Activated naive CD8-positive, alpha-beta T cell treated with anti-CD3 and anti-CD28 coated beads for 36 hours (primary cell): ENCODE data around the gene DMGDH. TPM values are rescaled to one million over a fixed set of nuclear protein-coding genes. Genes with fewer than 3 reads are reported as not detected.
A peak's percentile ranks its signal among the peaks of the same experiment; 100 is the strongest.

Experiments
- DNase-seq: peaks from one replicate; pipeline ENCODE4 v3.0.0; 2021
- H3K27ac Mint-ChIP-seq: one replicate; pipeline ENCODE4 v1.8.0; 2022; ENCODE audit warnings: mild to moderate bottlenecking, moderate library complexity, mixed read lengths
- H3K27me3 Mint-ChIP-seq: one replicate; pipeline ENCODE4 v1.8.0; 2022; ENCODE audit warnings: mild to moderate bottlenecking, mixed read lengths
- H3K36me3 Mint-ChIP-seq: one replicate; pipeline ENCODE4 v1.8.0; 2021; ENCODE audit warnings: mild to moderate bottlenecking, mixed read lengths
- H3K4me1 Mint-ChIP-seq: one replicate; pipeline ENCODE4 v1.8.0; 2021; ENCODE audit warnings: mixed read lengths
- H3K4me3 Mint-ChIP-seq: one replicate; pipeline ENCODE4 v1.8.0; 2022; ENCODE audit warnings: mild to moderate bottlenecking, moderate library complexity, mixed read lengths
- H3K9me3 Mint-ChIP-seq: one replicate; pipeline ENCODE4 v1.8.0; 2022; ENCODE audit warnings: mixed read lengths
- total RNA-seq, 2 experiments: library from RNA; stranded (reverse); gene quantifications; one replicate each; pipeline ENCODE4 v1.2.3, GENCODE V29; 2021

The DMGDH gene
- total RNA-seq, 2 experiments from 2014 or later = not detected

- DNase-seq = no peak
- no peaks in the 10 kb centered on the region for H3K4me1 Mint-ChIP-seq
- no peak overlapping the region for H3K27ac Mint-ChIP-seq
- H3K4me3 Mint-ChIP-seq = no peak overlapping the region
- no peaks in the 10 kb centered on the region for H3K9me3 Mint-ChIP-seq
- no peaks in the 10 kb centered on the region for H3K36me3 Mint-ChIP-seq
- H3K27me3 Mint-ChIP-seq = no peaks in the 10 kb centered on the region
Measured at GRCh38 chr5:79035237-79035636, 34.2 kb downstream of the DMGDH start.

DNA sequence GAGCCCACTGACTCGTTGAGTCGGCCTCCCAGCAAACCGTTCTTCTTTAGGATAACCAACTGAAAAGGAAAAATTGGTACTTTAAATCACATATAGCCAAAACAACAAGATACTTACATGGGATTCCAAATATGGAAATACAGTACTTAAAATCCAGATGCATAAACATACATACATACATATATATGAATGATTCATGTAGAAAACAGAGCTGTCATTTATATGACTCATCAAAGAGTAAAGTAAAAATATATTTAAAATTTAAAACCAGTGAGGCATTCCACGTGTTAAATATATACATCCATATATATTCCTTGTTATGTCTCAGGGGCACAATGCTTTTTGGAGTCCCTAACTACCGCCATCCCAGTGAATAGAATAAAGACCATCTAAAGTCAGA, 36.7 kb downstream of the DMGDH start:
- Mint-ChIP-seq H3K36me3 (no peaks in the 10 kb centered on the region), H3K4me3 (no peak overlapping the region), H3K27me3 (no peaks in the 10 kb centered on the region), H3K9me3 (no peaks in the 10 kb centered on the region), H3K27ac (no peak overlapping the region), H3K4me1 (no peaks in the 10 kb centered on the region)
- no peak for DNase-seq

DNA sequence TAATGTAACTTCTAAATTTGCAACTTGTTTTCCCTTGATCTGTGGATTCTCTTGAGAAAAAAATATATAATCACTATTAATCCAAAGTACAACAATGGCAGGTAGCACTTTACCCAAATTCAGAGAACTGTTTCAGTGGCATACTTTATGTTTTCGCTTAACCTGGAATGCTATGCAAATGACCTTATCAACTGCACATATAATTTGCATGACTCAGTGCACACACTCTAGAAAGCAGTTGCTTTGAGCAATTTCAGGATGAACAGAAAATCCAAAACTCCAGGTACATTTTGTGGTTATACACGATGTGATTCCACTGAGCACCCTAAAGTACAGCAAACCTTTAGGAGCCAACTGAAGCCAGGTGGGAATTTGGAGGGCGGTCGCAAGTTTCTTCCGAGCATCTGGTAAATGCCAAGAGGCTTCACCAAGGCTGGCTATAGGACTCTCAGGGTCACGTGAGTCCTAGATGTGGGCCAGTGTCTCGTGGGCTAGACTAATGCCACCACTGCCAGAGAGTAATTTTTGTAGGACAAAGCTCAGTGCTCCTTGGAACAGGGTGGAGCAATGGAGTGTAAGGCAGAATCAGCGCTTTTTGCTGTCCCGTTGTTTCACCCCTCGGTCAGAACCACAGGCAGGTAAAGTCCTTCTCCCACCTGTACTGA, 37.3 kb downstream of the DMGDH start:
- no peaks in the 10 kb centered on the region for H3K4me1 Mint-ChIP-seq
- no peak for DNase-seq
- H3K27me3 Mint-ChIP-seq = no peaks in the 10 kb centered on the region
- no peaks in the 10 kb centered on the region for H3K9me3 Mint-ChIP-seq
- H3K36me3 Mint-ChIP-seq = no peaks in the 10 kb centered on the region
- H3K4me3 Mint-ChIP-seq = no peak overlapping the region
- H3K27ac Mint-ChIP-seq = no peak overlapping the region

- Mint-ChIP-seq H3K36me3 (no peaks in the 10 kb centered on the region), H3K27me3 (no peaks in the 10 kb centered on the region), H3K4me3 (no peak overlapping the region), H3K27ac (no peak overlapping the region), H3K4me1 (no peaks in the 10 kb centered on the region), H3K9me3 (no peaks in the 10 kb centered on the region)
- no peak for DNase-seq
Measured at GRCh38 chr5:79031485-79031867, 38.0 kb downstream of the DMGDH start.

DNA sequence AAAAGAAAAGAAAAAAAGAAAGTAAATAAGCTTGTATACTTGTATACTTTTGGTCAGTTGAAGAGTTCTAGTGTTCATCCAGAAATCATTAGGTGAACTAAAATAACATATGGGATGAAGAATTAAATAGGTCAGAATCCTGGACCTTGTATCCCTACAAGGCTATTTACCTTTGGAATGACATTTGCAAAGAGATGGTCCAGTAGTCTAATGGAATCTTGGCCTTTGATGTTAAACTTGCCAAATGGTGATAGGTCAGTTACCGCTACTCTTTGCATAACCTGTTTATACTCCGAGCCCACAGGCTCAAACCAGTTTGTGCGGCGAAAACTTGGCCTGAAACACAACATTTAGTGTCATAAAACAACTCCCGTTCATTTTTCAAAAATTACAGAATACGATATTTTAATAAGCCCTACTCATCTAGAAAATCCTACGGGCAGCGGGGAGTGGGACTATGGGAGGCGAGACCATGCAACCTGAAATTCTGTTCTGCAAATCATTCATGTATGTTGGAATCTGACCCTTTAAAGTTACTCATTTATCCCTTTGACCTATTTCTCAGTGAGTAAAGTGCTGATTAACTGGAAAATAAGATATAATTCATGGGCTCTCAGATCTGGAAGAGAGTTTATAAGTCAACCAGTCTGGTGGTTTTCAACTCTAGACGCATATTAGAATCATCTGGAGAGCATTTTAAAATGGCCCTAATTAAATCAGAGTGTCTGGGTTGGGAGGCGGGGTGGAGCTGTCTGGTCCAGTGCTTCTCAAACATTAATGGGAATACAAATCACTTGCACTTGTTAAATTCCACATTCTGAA, 38.6 kb downstream of the DMGDH start:
- Mint-ChIP-seq H3K27me3 (peaks cover under 1% of the 10 kb centered on the region), H3K27ac (no peak overlapping the region), H3K4me3 (no peak overlapping the region), H3K36me3 (no peaks in the 10 kb centered on the region), H3K9me3 (no peaks in the 10 kb centered on the region), H3K4me1 (no peaks in the 10 kb centered on the region)
- DNase-seq = no peak

GRCh38 chr5:79025054-79025472, 44.4 kb downstream of the DMGDH start:
- Mint-ChIP-seq H3K36me3 (no peaks in the 10 kb centered on the region), H3K27me3 (peaks cover 41% of the 10 kb centered on the region), H3K27ac (no peak overlapping the region), H3K4me1 (peaks cover 8% of the 10 kb centered on the region), H3K9me3 (no peaks in the 10 kb centered on the region), H3K4me3 (peak overlapping the region; percentile 22)
- peak; percentile 43 for DNase-seq

DNA sequence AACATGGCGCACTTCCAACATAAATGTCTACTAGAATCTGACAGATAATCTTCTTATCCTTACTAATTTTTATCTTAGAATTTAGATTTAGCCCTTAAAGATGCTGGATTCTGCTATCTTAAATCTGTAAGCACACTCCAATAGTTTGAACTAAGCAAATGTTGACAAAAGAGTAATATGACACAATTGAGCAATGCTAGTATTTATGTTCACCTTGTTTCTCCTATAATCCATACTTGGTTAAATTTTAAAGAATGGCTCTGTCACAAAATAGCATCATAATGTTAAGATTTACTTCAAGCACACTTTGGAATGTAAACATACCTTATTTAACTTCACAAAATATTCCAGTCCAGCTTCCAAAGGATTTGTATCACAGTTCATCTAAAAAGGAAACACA, 45.5 kb downstream of the DMGDH start:
- Mint-ChIP-seq H3K36me3 (no peaks in the 10 kb centered on the region), H3K27me3 (peaks cover 50% of the 10 kb centered on the region), H3K9me3 (no peaks in the 10 kb centered on the region), H3K4me1 (peaks cover 8% of the 10 kb centered on the region), H3K4me3 (no peak overlapping the region), H3K27ac (no peak overlapping the region)
- no peak for DNase-seq

DNA sequence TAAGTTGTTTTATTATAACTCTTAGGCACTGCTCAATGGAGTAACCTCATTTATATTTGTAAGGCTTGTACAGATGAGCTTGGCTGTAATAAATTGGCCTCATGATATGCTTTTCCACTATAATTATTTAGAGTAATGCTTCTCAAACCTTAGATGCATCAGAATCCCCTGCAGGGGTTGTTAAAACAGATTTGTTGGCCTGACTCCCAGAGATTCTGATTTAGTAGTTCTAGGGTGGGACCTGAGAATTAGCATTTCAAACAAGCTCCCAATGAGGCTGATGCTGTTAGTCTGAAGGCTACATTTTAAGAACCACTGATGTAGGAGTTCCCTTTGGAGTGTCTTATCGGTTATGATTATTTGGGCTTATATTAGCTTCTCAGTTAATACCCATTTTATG, 46.1 kb downstream of the DMGDH start:
- Mint-ChIP-seq H3K4me3 (no peak overlapping the region), H3K36me3 (no peaks in the 10 kb centered on the region), H3K9me3 (no peaks in the 10 kb centered on the region), H3K27me3 (peaks cover 51% of the 10 kb centered on the region), H3K27ac (no peak overlapping the region), H3K4me1 (peaks cover 8% of the 10 kb centered on the region)
- DNase-seq = no peak

DNA sequence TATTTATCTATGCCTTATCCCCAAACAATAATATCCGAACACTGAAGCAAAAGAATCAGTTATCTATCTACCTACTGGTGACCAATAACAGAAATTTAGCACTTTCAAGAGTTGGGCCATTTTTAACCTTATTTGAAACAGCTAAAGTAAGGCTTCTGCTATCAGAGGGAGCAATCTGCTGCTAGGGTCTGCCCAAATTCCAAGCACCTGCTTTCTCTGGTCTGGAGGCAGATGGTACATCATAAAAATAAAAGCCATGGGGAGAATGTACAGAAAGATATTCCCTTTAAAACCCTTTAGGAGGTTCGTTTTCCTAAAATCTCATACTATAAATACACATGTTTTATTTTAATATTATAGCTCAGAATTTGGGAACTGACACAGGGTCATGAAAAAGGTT, 46.7 kb downstream of the DMGDH start:
- H3K36me3 Mint-ChIP-seq = no peaks in the 10 kb centered on the region
- DNase-seq = no peak
- no peak overlapping the region for H3K4me3 Mint-ChIP-seq
- H3K4me1 Mint-ChIP-seq = peaks cover 8% of the 10 kb centered on the region
- H3K27ac Mint-ChIP-seq = no peak overlapping the region
- no peaks in the 10 kb centered on the region for H3K9me3 Mint-ChIP-seq
- peaks cover 54% of the 10 kb centered on the region for H3K27me3 Mint-ChIP-seq

DNA sequence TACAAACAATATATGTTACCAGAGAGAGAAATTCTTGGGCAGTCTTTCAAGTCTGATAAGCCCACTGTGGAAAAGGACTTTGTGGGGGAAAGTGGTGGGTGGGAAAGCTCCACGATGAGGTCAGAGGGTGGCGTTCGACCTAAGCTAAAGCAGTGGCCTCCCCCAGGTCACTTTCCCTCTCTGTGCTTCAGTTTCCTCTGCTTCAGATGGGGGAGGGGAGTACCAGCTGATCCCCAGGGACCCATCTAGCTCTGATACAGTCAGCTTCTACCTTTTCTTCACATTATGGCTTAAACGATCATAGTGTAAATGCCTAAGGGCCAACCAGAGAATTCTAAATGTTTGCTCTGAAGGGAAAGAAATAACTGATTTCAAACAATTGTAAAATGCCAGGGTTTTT, 47.7 kb downstream of the DMGDH start:
- Mint-ChIP-seq H3K4me1 (peaks cover 8% of the 10 kb centered on the region), H3K9me3 (no peaks in the 10 kb centered on the region), H3K27ac (no peak overlapping the region), H3K27me3 (peaks cover 55% of the 10 kb centered on the region), H3K4me3 (no peak overlapping the region), H3K36me3 (no peaks in the 10 kb centered on the region)
- DNase-seq = no peak

- DNase-seq = peak; percentile 30
- Mint-ChIP-seq H3K36me3 (no peaks in the 10 kb centered on the region), H3K4me1 (peaks cover 8% of the 10 kb centered on the region), H3K9me3 (no peaks in the 10 kb centered on the region), H3K27me3 (peaks cover 58% of the 10 kb centered on the region), H3K27ac (no peak overlapping the region), H3K4me3 (no peak overlapping the region)
Measured at GRCh38 chr5:79020861-79021561, 48.5 kb downstream of the DMGDH start.

DNA sequence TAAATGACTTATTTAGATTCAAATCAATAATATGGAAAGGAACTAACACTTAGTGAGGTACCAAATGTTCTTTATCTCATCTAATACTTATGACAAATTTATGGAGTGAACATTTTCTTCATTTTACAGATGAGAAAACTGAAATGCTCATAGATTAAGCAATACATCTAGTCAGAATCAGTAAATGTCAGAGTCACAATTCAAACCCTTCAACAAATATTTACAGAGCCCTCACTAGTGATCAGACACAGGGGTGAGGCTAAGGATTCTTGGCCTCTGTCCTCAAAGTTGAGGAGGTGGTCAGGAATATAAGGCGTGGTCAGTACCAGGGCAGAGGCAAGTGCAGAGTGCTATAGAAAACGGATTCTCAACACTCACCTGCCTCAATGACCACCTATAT, 54.8 kb downstream of the DMGDH start:
- Mint-ChIP-seq H3K9me3 (peaks cover 9% of the 10 kb centered on the region), H3K4me3 (no peak overlapping the region), H3K36me3 (peaks cover 2% of the 10 kb centered on the region), H3K27me3 (peaks cover 25% of the 10 kb centered on the region), H3K27ac (no peak overlapping the region), H3K4me1 (no peaks in the 10 kb centered on the region)
- DNase-seq = no peak

- Mint-ChIP-seq H3K4me3 (no peak overlapping the region), H3K27ac (no peak overlapping the region), H3K36me3 (peaks cover 2% of the 10 kb centered on the region), H3K4me1 (no peaks in the 10 kb centered on the region), H3K9me3 (peaks cover 9% of the 10 kb centered on the region), H3K27me3 (peaks cover 14% of the 10 kb centered on the region)
- DNase-seq = no peak
Measured at GRCh38 chr5:79011869-79012268, 57.6 kb downstream of the DMGDH start.

GRCh38 chr5:79011219-79011836, 58.1 kb downstream of the DMGDH start:
- Mint-ChIP-seq H3K36me3 (peaks cover 2% of the 10 kb centered on the region), H3K4me1 (no peaks in the 10 kb centered on the region), H3K9me3 (peaks cover 9% of the 10 kb centered on the region), H3K4me3 (no peak overlapping the region), H3K27me3 (peaks cover 10% of the 10 kb centered on the region), H3K27ac (no peak overlapping the region)
- DNase-seq = no peak

- H3K4me1 Mint-ChIP-seq = no peaks in the 10 kb centered on the region
- DNase-seq = no peak
- H3K27me3 Mint-ChIP-seq = peaks cover 5% of the 10 kb centered on the region
- H3K36me3 Mint-ChIP-seq = peaks cover 2% of the 10 kb centered on the region
- H3K27ac Mint-ChIP-seq = no peak overlapping the region
- H3K4me3 Mint-ChIP-seq = no peak overlapping the region
- peaks cover 6% of the 10 kb centered on the region for H3K9me3 Mint-ChIP-seq
Measured at GRCh38 chr5:79008362-79008761, 61.1 kb downstream of the DMGDH start.
